ENCODE results near the gene FOXD4L3. TPM values are rescaled to one million over a fixed set of nuclear protein-coding genes. Genes with fewer than 3 reads are reported as not detected.
"Not testable (repeated sequence)": the region's sequence is repeated elsewhere in the genome, so short reads cannot be mapped to it uniquely, and the experiment has no call there.

The FOXD4L3 gene
- total RNA-seq, 1 donor from 2014 or later = 0.49 TPM

DNA sequence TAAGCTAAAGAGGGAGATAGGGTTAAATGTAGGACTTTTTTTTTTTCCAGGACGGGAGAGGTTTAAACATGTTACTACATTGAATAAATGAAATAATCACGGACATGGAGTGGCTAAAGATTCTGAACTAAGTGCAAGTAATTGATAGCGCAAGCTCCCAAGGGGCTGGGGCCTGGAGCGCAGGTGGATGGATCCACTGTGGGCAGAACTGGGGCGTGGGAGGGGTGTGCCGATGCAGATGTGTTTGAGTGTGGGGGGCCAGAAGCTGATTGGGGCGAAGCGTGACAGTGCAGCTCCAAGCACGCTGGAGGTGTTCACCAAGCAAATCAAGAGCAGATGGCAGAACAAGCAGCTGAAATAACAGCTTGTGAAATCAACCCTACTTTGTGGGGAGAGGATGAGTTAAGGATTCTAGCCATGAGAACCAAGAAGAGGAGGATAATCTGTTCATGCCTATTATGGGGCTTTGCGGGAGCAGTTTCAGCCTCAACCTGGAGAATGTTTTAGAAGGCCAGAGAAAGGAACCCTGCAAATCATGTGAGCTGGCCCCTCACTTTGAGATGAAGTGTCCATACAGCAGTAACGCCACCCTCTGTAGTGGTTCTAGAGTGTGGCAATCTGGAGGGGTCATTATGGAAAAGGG lies 28.0 kb downstream of the FOXD4L3 start:
- H3K4me3 ChIP-seq; intact Hi-C loops (cut with DNase I); H3K9me3 ChIP-seq; H3K27ac ChIP-seq; H3K36me3 ChIP-seq; H3K4me1 ChIP-seq; H3K27me3 ChIP-seq; DNase-seq (ENCODE audit: extremely low spot score in 2 of 2): not testable (repeated sequence)

DNA sequence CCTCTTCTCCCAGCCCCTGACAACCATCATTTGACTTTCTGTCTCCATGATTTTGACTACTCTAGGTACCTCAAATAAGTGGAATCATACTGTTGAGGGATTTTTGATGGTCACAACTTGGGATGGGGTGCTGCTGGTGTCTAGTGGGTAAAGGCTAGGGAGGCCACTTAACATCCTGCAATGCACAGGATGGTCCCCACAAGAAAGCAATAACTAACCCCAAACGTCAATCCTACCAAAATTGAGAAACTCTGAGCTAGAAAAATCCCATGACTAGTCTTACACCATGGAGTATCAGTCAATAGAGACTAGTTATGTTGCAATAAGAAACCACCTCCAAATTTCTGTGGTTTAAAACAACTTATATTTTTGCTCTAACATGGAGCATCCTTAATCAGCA lies 29.5 kb downstream of the FOXD4L3 start:
- H3K9me3 ChIP-seq; H3K27me3 ChIP-seq; DNase-seq (ENCODE audit: extremely low spot score in 2 of 2); H3K4me1 ChIP-seq; H3K4me3 ChIP-seq; intact Hi-C loops (cut with DNase I); H3K27ac ChIP-seq; H3K36me3 ChIP-seq: not testable (repeated sequence)

DNA sequence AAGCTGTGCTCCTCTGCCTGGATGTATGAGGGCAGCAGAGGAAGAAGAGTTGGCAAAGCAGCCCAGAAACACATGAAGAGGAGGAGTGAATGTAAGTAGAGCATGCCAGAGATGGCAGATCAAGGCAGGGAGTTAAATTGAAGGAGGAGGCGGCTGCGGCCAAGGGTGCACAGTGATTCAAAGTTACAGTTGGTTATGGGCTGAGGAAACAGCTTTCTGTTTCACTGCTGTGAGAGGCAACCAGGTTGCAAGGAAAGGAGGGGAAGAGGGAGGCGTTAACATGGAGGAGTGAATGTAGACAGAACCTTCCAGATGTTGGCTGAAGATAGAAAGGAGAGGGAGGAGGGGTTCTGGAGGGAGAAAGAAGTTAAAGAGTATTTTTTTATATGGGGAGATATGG lies 33.3 kb downstream of the FOXD4L3 start:
- H3K4me1 ChIP-seq; intact Hi-C loops (cut with DNase I); H3K9me3 ChIP-seq; H3K36me3 ChIP-seq; DNase-seq (ENCODE audit: extremely low spot score in 2 of 2); H3K27me3 ChIP-seq; H3K27ac ChIP-seq; H3K4me3 ChIP-seq: not testable (repeated sequence)

DNA sequence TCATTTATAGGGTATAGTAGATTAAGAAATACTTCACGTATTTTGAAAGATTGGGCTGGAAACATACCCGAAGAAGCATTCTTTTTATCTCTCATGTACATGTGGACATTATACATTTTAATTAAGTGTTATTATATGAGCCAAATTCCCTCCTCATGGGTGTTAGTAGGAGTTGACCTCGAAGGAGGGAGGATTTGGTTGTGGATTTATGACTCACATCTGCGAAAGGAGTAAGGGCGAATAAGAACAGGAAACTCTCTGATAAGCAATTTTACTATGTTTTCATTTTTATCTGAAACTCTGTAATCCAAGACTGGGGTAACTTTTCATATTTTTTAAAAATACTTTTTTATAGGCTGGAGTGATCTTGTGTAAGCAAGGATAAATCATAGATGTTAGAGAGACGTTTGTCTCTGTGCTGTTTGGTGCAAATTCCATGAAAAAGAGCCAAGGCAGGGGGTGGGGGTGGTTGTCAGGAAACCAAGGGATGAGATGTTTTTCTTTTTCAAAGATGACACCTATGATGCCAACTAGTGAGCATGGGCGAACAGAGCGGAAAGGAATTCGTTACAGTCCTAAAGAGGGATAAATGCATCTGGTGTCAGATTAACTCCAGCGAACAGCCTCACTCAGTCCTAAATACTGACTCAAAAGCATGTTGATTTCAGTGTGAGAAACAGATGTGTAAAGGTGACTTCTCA lies 34.1 kb downstream of the FOXD4L3 start:
- intact Hi-C loops (cut with DNase I); H3K27me3 ChIP-seq; H3K9me3 ChIP-seq; H3K4me3 ChIP-seq; H3K4me1 ChIP-seq; H3K36me3 ChIP-seq; H3K27ac ChIP-seq; DNase-seq (ENCODE audit: extremely low spot score in 2 of 2): not testable (repeated sequence)

DNA sequence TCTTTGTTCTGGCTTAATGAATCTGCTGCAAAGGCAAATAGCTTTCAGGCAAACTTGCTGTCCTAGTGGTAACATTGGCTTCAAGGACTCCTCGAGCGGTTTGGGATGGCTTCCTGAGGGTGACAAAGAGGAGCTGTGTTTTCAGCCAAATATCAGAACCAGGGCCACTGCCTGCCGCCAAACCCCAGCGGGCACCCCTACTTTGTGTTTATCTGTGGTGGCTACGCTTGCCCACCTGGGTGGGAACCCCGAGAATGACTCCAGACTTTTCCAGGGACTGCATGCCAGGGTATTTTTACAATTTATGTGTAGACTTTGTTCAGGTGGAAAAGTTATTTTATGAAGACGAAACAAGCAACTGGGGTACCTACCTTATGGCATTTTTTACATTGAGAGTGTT lies 35.3 kb downstream of the FOXD4L3 start:
- H3K4me1 ChIP-seq; intact Hi-C loops (cut with DNase I); H3K4me3 ChIP-seq; DNase-seq (ENCODE audit: extremely low spot score in 2 of 2); H3K9me3 ChIP-seq; H3K27ac ChIP-seq; H3K36me3 ChIP-seq; H3K27me3 ChIP-seq: not testable (repeated sequence)

DNA sequence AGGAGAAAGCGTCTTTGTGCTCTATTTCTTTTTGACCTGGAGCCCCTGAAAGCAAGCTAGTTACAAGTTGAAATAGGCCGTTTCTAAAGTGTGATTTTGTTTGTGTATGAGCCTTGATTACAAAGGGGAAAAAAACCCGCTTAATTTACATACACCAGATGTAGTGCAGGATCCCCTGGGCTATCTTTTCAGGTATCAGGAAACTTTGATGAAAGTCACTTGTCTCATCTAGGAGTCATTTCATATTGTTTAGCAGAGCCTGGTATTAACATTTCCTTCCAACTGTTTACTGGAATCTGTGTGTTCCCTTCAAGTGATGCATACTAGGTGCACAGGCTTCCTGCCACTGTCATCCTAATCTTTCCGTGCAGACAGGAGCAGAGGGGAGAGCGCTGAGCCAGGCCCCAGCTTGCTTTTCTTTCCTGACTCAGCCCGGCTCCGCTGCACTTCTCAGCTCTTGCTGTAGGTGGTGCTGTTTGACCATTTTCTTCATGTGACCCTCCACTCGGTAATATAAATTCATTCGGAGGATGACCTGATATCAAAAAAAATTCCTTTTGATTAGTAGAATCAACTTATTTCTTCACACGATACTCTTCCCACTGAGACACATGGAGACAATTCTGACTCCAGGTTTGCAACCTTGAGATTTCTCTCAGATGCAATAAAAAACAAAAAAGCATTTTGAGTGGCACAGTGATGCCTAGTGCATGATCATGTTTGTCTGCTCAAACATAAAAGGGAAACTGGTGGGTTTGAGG lies 39.8 kb downstream of the FOXD4L3 start:
- intact Hi-C loops (cut with DNase I); H3K9me3 ChIP-seq; DNase-seq (ENCODE audit: extremely low spot score in 2 of 2): not testable (repeated sequence)

DNA sequence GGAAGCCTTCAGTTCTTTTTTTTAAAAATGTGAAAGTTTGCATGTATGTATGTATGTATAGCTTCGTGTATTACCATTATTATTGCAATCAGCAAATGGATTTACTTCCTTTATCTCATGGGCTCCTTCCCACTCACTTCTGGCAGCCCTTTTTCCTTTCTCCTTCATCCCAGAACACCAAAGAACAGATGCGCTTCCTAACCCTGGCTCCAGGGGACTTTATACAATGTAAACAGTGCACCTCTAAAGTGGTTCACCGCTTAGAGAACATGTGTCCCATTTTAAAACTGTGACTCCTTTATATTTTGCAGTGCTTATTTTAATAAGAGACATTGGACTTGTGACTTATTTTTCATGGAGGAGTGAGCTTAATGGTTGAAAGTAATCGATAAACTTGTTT lies 40.6 kb downstream of the FOXD4L3 start:
- intact Hi-C loops (cut with DNase I); H3K4me1 ChIP-seq; H3K4me3 ChIP-seq: not testable (repeated sequence)

More for the DNA sequence above, 39.8 kb downstream of the FOXD4L3 start:
- H3K36me3 ChIP-seq, H3K27ac ChIP-seq, H3K27me3 ChIP-seq, H3K4me1 ChIP-seq, H3K4me3 ChIP-seq: not testable (repeated sequence)

DNA sequence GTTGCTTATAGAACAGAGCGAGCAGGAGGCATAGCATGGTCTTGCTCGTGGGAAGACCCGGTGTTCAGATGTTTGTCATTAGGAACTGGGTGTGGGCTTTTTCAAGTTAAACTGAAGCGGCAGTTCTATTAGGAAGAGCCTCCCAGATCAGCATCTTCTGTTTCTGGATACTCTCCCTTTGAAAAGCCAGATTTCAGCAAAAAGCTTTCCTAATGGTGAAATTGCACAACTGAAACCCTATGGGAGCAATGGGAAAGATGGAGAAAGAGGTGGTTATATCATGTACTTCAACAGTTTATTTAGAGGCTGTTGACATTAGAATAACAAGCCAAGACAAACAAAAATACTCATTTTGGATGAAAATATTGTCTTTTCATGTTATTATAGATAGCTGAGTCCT lies 41.3 kb downstream of the FOXD4L3 start:
- DNase-seq (ENCODE audit: extremely low spot score in 2 of 2); H3K4me3 ChIP-seq; H3K4me1 ChIP-seq; H3K9me3 ChIP-seq; H3K27ac ChIP-seq; H3K36me3 ChIP-seq; H3K27me3 ChIP-seq; intact Hi-C loops (cut with DNase I): not testable (repeated sequence)

More for the DNA sequence above, 40.6 kb downstream of the FOXD4L3 start:
- H3K9me3 ChIP-seq; H3K27me3 ChIP-seq; H3K27ac ChIP-seq; H3K36me3 ChIP-seq; DNase-seq (ENCODE audit: extremely low spot score in 2 of 2): not testable (repeated sequence)

DNA sequence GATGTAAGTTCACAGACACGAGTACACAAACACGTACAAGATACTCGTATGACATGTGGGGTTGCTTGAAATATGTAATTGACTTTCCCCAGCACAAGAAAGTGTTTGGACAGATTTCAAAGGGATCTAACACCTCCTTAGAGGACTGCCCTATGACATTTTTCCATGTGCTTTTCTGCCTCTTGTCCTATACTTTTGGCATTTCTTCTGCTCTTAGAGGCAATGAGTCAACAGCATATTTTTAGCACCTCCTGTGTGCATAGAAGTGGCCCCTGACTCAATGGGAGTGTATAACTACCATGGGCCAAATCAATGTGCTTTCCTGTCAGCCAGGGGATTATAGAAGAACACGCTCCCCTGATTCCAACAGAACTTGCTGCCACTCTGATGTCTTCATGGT lies 49.0 kb downstream of the FOXD4L3 start:
- intact Hi-C loops (cut with DNase I); H3K36me3 ChIP-seq; H3K27ac ChIP-seq: not testable (repeated sequence)

More for the DNA sequence above, 49.0 kb downstream of the FOXD4L3 start:
- H3K4me1 ChIP-seq; DNase-seq (ENCODE audit: extremely low spot score in 2 of 2); H3K27me3 ChIP-seq; H3K9me3 ChIP-seq; H3K4me3 ChIP-seq: not testable (repeated sequence)

Other genes with a start within 250 kb of the FOXD4L3 start
- gene ZNG1C, start 60.9 kb upstream of the FOXD4L3 start, total RNA-seq = 24.8 TPM
- 102 TPM for gene PGM5, start 53.7 kb downstream of the FOXD4L3 start, total RNA-seq
- gene TMEM252, start 238.0 kb downstream of the FOXD4L3 start, total RNA-seq = not detected